ENCODE results near the gene GNAI3. TPM values are rescaled to one million over a fixed set of nuclear protein-coding genes. Genes with fewer than 3 reads are reported as not detected.
A peak's percentile ranks its signal among the peaks of the same experiment; 100 is the strongest.

The GNAI3 gene
- total and polyA plus RNA-seq, 2 of the 13 experiments (the other 11 are each of a cell fraction or from before 2014, with no cell fraction given), result 4.3 to 9.0 TPM

GRCh38 chr1:109548321-109549267 is at the start of gene GNAI3 (continued):
- TF ChIP-seq MNT (IDR thresholded peaks at IDR 0.05), result no peak
- peak; percentile 95 for TF ChIP-seq KMT2A (CRISPR knock-in tag; IDR thresholded peaks at IDR 0.05)
- TF ChIP-seq, protein P1, sequence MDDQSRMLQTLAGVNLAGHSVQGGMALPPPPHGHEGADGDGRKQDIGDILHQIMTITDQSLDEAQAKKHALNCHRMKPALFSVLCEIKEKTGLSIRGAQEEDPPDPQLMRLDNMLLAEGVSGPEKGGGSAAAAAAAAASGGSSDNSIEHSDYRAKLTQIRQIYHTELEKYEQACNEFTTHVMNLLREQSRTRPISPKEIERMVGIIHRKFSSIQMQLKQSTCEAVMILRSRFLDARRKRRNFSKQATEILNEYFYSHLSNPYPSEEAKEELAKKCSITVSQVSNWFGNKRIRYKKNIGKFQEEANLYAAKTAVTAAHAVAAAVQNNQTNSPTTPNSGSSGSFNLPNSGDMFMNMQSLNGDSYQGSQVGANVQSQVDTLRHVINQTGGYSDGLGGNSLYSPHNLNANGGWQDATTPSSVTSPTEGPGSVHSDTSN (CRISPR knock-in tag; IDR thresholded peaks at IDR 0.05; ENCODE audit: borderline replicate concordance), result no peak
- TF ChIP-seq TFDP1 (CRISPR knock-in tag; IDR thresholded peaks at IDR 0.05; ENCODE audit: borderline replicate concordance), result no peak
- peak; percentile 95; the same call in 1 of the 2 replicates for TF ChIP-seq KLF12 (CRISPR knock-in tag; IDR thresholded peaks at IDR 0.05; ENCODE audit: borderline replicate concordance)
- peak; percentile 40; the same call in 1 of the 2 replicates for TF ChIP-seq ZBTB7A (CRISPR knock-in tag; IDR thresholded peaks at IDR 0.05)
- no peak for TF ChIP-seq ZNF256 (CRISPR knock-in tag; conservative IDR thresholded peaks at IDR 0.05)
- TF ChIP-seq DDIT3 (CRISPR knock-in tag; IDR thresholded peaks at IDR 0.05), result no peak
- TF ChIP-seq, protein P2, sequence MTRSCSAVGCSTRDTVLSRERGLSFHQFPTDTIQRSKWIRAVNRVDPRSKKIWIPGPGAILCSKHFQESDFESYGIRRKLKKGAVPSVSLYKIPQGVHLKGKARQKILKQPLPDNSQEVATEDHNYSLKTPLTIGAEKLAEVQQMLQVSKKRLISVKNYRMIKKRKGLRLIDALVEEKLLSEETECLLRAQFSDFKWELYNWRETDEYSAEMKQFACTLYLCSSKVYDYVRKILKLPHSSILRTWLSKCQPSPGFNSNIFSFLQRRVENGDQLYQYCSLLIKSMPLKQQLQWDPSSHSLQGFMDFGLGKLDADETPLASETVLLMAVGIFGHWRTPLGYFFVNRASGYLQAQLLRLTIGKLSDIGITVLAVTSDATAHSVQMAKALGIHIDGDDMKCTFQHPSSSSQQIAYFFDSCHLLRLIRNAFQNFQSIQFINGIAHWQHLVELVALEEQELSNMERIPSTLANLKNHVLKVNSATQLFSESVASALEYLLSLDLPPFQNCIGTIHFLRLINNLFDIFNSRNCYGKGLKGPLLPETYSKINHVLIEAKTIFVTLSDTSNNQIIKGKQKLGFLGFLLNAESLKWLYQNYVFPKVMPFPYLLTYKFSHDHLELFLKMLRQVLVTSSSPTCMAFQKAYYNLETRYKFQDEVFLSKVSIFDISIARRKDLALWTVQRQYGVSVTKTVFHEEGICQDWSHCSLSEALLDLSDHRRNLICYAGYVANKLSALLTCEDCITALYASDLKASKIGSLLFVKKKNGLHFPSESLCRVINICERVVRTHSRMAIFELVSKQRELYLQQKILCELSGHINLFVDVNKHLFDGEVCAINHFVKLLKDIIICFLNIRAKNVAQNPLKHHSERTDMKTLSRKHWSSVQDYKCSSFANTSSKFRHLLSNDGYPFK (CRISPR knock-in tag; IDR thresholded peaks at IDR 0.05; ENCODE audit: borderline replicate concordance), result no peak; the same call in 1 of the 2 replicates
- no peak for TF ChIP-seq ATM (IDR thresholded peaks at IDR 0.05; ENCODE audit: borderline replicate concordance)
- peak; percentile 51 for TF ChIP-seq ZNF280B (CRISPR knock-in tag; IDR thresholded peaks at IDR 0.05; ENCODE audit: borderline replicate concordance)
- TF ChIP-seq ZNF616 (CRISPR knock-in tag; IDR thresholded peaks at IDR 0.05; ENCODE audit: low read depth), result no peak
- no peak for TF ChIP-seq PREB (CRISPR knock-in tag; IDR thresholded peaks at IDR 0.05)
- no peak for TF ChIP-seq DNMT3B (CRISPR knock-in tag; conservative IDR thresholded peaks at IDR 0.05)
- TF ChIP-seq ZNF597 (CRISPR knock-in tag; IDR thresholded peaks at IDR 0.05), result no peak
- no peak for TF ChIP-seq MATR3 (CRISPR knock-in tag; IDR thresholded peaks at IDR 0.05)
